Measurements from ENCODE around the gene SMIM13. TPM values are rescaled to one million over a fixed set of nuclear protein-coding genes. Genes with fewer than 3 reads are reported as not detected.

Gene SMIM13
- total and polyA plus RNA-seq, 10 donors, result 1.5 to 8.3 (median 5.9) TPM

DNA sequence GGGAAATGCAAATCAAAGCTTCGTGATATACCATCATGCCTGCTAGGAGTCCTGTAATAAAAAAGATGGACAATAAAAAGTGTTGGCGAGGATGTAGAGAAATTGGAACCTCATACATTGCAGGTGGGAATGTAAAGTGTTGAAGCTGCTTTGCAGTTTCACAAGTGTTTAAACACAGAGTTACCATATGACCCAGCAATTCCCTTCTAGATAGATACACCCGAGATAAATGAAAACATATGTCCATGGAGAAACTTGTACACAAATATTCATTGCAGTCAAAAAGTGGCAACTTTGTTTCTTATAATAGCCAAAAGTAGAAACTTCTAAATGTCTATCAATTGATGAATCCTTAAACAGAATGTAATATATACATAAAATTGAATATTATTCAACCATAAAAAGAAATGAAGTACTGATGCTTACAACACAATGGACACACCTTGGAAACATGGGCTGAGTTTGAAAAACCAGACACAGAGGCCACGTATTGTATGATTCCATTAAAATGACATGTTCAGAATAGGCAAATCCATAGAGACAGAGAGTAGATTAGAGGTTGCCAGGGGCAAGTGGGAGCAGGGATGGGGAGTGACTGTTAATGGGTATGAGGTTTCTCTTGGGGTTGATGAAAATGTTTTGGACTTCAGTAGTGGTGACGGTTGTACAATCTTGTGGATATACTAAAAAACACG lies 38.7 kb downstream of the SMIM13 start:
- H3K36me3 ChIP-seq, result peaks cover 0 to 31% (median 10%) of the 10 kb centered on the region in 6 donors
- TF ChIP-seq, protein P1, sequence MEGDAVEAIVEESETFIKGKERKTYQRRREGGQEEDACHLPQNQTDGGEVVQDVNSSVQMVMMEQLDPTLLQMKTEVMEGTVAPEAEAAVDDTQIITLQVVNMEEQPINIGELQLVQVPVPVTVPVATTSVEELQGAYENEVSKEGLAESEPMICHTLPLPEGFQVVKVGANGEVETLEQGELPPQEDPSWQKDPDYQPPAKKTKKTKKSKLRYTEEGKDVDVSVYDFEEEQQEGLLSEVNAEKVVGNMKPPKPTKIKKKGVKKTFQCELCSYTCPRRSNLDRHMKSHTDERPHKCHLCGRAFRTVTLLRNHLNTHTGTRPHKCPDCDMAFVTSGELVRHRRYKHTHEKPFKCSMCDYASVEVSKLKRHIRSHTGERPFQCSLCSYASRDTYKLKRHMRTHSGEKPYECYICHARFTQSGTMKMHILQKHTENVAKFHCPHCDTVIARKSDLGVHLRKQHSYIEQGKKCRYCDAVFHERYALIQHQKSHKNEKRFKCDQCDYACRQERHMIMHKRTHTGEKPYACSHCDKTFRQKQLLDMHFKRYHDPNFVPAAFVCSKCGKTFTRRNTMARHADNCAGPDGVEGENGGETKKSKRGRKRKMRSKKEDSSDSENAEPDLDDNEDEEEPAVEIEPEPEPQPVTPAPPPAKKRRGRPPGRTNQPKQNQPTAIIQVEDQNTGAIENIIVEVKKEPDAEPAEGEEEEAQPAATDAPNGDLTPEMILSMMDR (IDR thresholded peaks at IDR 0.05 in 8 of 11, conservative IDR thresholded peaks at IDR 0.05 in 3 of 11), result no peak
- no peak for TF ChIP-seq POLR2A (IDR thresholded peaks at IDR 0.05)
- no peak for TF ChIP-seq POLR2AphosphoS5 (IDR thresholded peaks at IDR 0.05)
- DNase-seq, result no peak
- no peaks in the 10 kb centered on the region for H3K27me3 ChIP-seq (replicated peaks in 1 of 7)
- no peaks in the 10 kb centered on the region for H3K9me3 ChIP-seq
- 93 to 97% (median 94%) methylated on average over 6 of the region's 6 CpGs for WGBS, 5 donors
- H3K4me1 ChIP-seq, result no peaks in the 10 kb centered on the region
- intact Hi-C loops (cut with DNase I; ENCODE audit: low total_unique reads), result no loop called here
- H3K4me3 ChIP-seq, result no peak overlapping the region
- no peak overlapping the region for H3K27ac ChIP-seq

DNA sequence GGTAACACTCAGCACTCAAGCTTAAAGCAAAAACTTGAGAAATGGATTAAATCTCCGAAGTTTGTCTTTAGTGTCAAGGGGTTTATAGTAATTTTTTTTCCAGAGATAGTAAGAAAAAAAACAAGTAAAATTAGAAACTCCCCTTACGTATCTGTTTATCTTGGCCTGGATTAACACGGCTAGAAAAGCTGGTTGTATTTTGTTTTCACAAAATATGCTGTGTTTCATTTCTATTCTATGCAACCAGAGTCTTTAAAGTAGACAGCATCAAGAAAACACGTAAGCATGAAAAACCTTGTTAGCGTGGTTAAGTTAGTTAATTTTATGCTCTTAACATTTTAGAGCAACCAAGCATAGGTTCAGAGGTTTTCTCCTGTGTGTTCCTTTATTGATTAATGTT lies 39.6 kb downstream of the SMIM13 start:
- no peak overlapping the region for H3K4me3 ChIP-seq
- 93 to 96% (median 94%) methylated on average over 5 of the region's 5 CpGs for WGBS, 5 donors
- H3K9me3 ChIP-seq, result no peaks in the 10 kb centered on the region
- H3K36me3 ChIP-seq, result peaks cover 0 to 23% (median 10%) of the 10 kb centered on the region in 6 donors
- no peaks in the 10 kb centered on the region for H3K27me3 ChIP-seq (replicated peaks in 1 of 7)
- no peaks in the 10 kb centered on the region for H3K4me1 ChIP-seq
- intact Hi-C loops (cut with DNase I; ENCODE audit: low total_unique reads), result no loop called here
- no peak for TF ChIP-seq POLR2A (IDR thresholded peaks at IDR 0.05)
- no peak for TF ChIP-seq POLR2AphosphoS5 (IDR thresholded peaks at IDR 0.05)
- TF ChIP-seq, protein P1 (IDR thresholded peaks at IDR 0.05 in 8 of 11, conservative IDR thresholded peaks at IDR 0.05 in 3 of 11), result no peak
- H3K27ac ChIP-seq, result no peak overlapping the region
- DNase-seq, result no peak

DNA sequence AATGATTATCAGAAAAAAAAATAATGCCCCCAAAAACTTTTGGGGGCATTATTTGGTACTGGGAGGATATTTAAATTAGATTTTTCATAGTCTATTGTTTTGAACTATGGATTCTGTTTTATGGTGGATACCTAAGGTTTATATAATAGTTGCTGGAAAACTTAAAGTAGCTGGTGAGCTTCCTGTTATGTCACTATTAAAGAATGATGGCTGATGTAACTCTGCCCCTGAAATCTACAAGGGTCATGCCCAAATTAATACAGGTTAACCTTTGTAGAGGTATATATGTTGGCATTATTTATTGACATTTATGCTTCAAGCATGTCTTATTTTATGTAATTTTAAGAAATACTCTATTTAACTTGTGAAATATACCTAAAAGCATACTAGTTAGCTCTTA lies 43.2 kb downstream of the SMIM13 start:
- H3K9me3 ChIP-seq, result no peaks in the 10 kb centered on the region
- no peak overlapping the region for H3K4me3 ChIP-seq
- H3K27ac ChIP-seq, result no peak overlapping the region
- no peaks in the 10 kb centered on the region for H3K27me3 ChIP-seq (replicated peaks in 1 of 7)
- intact Hi-C loops (cut with DNase I; ENCODE audit: low total_unique reads), result no loop called here
- no peak for DNase-seq
- TF ChIP-seq, protein P1 (IDR thresholded peaks at IDR 0.05 in 8 of 11, conservative IDR thresholded peaks at IDR 0.05 in 3 of 11), result no peak
- TF ChIP-seq POLR2AphosphoS5 (IDR thresholded peaks at IDR 0.05) (no peak), POLR2A (IDR thresholded peaks at IDR 0.05) (no peak)
- peaks cover 0 to 23% (median 10%) of the 10 kb centered on the region in 6 donors for H3K36me3 ChIP-seq
- no peaks in the 10 kb centered on the region for H3K4me1 ChIP-seq

DNA sequence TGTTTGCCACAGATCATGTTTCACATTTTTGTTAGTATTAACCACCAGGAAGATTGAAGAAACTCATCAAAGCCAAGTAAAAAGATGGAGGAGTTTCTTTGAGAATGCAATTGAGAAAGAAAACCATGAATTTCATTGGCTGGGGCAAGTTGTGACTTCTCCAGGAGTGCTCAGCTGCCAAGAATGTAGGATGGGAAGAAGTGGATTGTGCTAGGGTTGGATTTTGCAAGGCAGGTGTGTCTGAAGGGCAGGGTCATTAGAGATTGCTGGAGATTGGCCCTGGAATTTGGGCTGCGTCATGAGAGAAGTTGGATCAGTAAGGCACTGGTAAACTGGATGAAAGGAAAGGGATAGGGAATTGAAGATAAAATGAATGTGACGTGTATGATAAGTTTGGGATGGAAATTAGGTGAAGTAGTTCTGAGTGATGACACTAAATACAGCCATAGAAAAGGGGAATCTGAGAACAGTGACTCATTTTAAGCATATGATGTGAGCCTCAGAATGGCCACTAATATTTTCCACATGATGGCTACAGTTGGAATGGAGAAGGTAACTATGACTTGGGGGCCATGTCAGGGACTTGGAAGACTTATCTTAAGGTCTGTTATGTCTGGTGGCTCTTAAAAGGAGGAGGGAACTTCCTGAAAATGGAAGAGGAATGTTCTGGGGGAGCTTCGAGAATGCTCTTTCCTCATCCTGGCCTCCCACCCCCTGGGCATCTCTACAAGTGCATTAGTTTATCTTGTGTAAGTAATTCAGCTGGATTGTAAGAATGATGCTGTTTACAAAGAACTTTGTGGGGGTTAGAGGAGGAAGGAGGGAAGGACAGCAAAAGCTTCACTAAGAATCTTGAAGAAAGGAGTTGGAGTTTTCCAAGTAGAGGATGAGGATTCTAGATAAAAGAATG lies 45.7 kb downstream of the SMIM13 start:
- H3K36me3 ChIP-seq, result peaks cover 0 to 22% (median 10%) of the 10 kb centered on the region in 6 donors
- H3K4me3 ChIP-seq, result no peak overlapping the region

More for the DNA sequence above, 45.7 kb downstream of the SMIM13 start:
- H3K4me1 ChIP-seq, result peaks cover 0 to 20% (median 2%) of the 10 kb centered on the region in 6 donors
- H3K9me3 ChIP-seq, result no peaks in the 10 kb centered on the region
- no peak for DNase-seq
- no peak overlapping the region for H3K27ac ChIP-seq
- intact Hi-C loops (cut with DNase I; ENCODE audit: low total_unique reads), result no loop called here
- TF ChIP-seq, protein P1 (IDR thresholded peaks at IDR 0.05 in 8 of 11, conservative IDR thresholded peaks at IDR 0.05 in 3 of 11), result no peak
- TF ChIP-seq POLR2AphosphoS5 (IDR thresholded peaks at IDR 0.05) (no peak), POLR2A (IDR thresholded peaks at IDR 0.05) (no peak)
- 80 to 86% (median 82%) methylated on average over 3 of the region's 3 CpGs for WGBS, 5 donors
- no peaks in the 10 kb centered on the region for H3K27me3 ChIP-seq (replicated peaks in 1 of 7)
